NAMALWA (cell line): ENCODE results near the gene RHBDL1.

ENCODE experiments used
- DNase-seq: peaks from one replicate; pipeline ENCODE4 v3.0.0-alpha.2; 2015; ENCODE audit warnings: low spot score

The RHBDL1 gene

DNA sequence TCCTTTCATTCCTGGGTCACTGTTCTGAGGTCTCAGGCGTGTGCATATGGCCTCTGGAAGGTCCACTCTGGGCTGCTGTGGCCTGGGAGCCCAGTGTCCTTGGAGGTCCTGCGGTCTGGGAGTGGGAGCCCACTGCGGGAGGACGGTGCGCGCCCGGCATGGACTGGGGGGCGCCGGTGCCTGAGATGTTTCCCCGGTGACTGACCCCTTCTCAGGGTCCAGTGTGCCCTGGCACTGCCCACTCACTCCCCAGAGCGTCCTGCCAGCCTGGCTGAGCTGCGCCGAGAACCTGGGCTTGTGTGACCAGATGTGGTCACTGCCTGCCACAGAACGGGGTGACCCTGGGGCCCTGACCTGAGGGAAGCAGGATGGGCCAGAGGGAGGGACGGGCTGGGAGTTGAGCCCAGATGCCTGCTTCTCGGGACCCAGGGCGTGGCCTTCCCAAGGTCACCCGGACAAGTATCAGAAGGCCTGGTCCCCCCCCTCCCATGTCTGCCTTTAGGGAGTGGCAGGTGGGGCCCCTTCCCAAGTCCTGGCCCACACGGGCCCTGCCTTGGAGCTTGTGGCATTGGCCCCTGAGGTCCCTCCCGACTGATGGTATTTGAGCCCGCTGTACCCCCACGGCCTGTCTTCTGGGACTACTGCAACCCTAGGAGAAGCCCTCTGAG lies 1.1 kb upstream of the RHBDL1 start:
- no peak for DNase-seq

DNA sequence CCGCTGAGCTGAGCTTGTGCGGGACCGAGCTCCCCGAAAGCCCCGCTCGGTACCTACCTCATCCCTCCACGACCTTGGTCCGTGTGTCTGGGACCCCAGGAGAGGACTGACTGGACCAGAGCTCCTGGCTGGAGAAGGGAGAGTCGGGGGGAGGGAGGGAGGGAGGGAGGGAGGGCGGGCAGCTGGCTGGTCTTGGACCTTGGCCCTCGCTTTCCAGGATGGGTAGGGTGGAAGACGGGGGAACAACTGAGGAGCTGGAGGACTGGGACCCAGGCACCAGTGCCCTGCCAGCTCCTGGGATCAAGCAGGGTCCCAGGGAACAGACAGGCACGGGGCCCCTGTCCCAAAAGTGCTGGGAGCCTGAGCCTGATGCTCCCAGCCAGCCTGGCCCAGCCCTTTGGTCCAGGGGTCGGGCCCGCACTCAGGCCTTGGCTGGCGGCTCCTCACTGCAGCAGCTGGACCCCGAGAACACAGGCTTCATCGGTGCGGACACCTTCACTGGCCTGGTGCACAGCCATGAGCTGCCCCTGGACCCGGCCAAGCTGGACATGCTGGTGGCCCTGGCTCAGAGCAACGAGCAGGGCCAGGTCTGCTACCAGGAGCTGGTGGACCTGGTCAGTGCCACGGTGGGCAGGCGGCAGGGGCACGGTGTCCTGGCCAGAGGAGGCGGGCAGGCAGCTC lies 553 bp downstream of the RHBDL1 start:
- no peak for DNase-seq

DNA sequence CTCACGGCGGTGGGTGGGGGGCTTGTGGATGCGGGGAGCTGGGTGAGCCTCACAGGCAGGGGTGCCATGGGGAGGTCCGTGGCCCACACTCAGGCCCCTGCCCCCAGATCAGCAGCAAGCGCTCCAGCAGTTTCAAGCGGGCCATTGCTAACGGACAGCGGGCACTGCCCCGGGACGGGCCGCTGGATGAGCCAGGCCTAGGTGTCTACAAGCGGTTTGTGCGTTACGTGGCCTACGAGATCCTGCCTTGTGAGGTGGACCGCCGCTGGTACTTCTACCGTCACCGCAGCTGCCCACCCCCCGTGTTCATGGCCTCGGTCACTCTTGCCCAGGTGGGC lies 1.1 kb downstream of the RHBDL1 start:
- DNase-seq, result no peak

DNA sequence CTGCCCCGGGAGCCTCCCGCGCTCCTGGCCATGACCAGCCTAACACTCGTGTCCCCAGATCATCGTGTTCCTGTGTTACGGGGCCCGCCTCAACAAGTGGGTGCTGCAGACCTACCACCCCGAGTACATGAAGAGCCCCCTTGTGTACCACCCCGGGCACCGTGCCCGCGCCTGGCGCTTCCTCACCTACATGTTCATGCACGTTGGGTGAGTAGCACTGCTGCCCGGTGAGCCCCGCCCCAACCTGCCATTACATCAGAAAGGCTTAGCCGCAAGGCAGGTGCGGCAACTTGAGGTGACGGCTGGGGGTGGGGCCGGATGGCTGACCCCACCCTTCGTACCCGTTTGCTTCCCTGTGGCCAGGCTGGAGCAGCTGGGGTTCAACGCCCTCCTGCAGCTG lies 1.4 kb downstream of the RHBDL1 start:
- no peak for DNase-seq

DNA sequence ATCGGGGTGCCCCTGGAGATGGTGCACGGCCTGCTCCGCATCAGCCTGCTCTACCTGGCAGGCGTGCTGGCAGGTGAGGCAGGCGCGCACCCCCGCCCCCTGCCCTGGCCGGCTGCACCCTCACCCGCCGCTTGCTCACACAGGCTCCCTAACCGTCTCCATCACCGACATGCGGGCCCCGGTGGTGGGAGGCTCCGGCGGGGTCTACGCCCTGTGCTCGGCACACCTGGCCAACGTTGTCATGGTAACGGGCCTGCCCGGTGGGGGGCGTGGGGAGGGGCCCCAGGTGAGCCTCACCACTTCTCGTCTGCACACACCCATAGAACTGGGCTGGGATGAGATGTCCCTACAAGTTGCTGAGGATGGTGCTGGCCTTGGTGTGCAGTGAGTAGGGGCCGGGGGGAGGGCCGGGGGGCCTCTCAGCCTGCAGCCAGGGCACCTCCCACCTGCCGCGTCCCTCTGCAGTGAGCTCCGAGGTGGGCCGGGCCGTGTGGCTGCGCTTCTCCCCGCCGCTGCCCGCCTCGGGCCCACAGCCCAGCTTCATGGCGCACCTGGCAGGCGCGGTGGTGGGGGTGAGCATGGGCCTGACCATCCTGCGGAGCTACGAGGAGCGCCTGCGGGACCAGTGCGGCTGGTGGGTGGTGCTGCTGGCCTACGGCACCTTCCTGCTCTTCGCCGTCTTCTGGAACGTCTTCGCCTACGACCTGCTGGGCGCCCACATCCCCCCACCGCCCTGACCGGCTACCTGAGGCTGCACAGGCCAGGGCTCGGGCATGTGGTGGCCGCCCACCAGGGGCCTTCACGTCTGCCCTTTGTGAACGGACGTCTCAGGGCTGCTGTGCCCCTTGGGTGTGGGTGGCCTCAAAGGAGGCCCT lies 2.1 kb downstream of the RHBDL1 start:
- no peak for DNase-seq

DNA sequence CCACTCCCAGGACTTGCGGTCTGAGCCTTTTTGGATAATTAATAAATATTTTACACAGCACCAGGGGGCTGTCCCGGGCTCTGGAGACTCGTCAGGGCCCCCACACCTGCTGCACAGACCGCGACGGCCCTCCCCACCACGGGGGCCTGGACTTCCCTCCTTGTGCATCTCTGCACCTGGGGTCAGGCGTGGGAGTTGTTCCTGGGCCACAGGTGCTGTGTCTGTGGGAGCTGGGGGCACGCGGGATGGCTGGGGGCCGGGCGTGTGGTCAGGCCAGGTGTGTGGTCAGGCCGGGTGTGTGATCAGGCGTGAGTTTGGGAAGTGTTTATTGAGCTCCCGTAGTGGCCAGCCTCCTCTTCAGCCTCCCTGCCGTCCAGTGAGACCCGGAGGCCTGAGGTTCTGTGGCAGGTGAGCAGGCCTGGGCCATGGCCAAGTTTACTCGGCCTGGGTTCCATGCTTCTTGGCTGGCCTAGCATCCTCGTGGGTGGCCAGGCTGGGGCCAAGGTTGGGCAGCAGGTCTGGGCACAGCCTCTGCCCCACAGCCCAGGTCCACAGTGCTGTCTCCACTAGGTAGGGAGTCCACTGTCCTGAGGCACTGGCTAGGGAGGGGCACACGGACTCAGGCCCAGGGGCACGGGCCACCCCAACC lies 2.9 kb downstream of the RHBDL1 start:
- DNase-seq, result no peak

DNA sequence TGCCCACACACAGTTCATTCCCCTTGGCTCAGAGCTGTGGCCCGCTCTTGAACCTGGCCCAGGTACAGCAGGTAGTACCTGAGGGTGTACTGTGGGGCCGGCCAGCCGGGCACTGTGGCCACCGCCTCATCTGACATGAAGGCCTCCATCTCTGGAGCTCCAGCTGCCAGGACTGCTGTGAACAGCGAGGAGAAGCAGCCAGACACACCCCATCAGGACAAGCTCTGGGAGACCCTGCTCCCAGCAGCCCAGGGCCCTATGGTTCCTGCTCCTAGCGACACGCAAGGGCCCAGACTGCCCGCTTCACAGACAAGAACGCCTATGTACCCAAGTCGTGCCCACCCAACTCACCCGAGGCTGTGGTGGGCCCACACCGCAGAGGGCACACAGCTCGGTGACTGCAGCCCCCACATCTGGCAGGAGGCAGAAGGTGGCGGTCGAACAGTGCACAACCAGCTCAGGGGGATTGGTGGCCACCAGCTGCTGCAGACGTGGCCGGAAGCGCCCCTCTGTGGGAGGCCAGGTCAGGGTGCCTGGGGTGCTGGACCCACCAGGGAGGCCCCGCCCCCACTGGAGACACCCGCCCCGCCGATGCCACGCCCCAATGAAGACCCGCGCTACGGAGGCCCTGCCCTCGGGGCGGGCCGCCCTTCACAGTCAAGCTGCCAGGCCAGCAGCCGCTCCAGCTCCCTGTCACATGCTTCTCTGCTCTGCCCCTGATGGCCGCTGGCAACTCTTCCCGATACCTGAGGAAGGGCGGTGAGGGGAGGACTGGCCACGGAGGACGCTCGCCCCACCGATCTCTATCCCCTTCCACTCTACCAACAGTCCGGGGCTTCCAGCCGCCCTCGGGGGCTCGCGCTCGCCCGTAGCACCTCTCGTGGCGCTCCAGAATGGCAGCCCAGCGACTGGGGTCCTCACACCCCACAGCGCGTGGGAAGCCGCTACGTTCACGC lies 3.7 kb downstream of the RHBDL1 start:
- peak; percentile 79 for DNase-seq

DNA sequence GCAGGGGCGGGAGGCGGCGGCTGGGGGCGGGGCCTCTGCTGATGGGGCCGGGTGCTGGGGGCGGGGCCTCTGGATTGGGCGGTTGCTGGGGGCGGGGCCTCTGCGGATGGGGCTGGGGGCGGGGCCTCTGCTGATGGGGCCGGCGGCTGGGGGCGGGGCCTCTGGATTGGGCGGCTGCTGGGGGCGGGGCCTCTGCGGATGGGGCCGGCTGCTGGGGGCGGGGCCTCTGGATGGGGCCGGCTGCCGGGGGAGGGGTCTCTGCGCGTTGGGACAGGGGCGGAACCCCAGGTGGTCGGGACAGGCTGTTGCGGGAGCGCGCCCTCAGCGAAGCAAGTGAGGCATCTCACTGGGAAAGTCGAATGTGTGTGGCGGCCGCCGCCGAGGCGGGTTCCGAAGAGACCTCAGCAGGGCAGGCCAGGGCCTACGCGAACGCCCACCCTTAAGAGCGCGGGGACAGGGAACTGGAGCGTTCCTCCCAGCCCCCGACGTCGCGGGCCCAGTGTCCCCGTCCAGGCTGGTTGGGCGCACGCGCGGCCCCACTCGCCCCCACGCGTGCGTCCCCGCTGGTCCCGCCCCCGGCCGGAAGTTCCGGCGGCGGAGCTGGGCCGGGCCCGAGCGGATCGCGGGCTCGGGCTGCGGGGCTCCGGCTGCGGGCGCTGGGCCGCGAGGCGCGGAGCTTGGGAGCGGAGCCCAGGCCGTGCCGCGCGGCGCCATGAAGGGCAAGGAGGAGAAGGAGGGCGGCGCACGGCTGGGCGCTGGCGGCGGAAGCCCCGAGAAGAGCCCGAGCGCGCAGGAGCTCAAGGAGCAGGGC lies 4.5 kb downstream of the RHBDL1 start, which contains the start of gene STUB1:
STUB1 (plus strand) TSS at position 597 of the 811 bp plus-strand sequence; CDS start at position 713, 116 bp downstream.
- peak; percentile 90 for DNase-seq

DNA sequence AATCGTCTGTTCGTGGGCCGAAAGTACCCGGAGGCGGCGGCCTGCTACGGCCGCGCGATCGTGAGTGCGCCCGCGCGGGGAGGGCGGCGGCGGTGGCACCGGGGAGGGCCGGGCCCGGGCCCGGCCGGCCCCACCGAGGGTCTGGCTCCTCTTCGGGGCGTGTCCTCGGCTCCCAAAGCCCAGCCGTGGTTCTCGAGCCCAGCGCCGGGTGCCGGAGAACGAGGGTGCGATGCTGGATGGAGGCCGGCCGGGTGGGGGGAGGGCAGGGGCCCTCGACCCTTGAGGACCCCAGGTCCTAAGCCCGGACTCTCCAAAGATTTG lies 5.1 kb downstream of the RHBDL1 start:
- no peak for DNase-seq

DNA sequence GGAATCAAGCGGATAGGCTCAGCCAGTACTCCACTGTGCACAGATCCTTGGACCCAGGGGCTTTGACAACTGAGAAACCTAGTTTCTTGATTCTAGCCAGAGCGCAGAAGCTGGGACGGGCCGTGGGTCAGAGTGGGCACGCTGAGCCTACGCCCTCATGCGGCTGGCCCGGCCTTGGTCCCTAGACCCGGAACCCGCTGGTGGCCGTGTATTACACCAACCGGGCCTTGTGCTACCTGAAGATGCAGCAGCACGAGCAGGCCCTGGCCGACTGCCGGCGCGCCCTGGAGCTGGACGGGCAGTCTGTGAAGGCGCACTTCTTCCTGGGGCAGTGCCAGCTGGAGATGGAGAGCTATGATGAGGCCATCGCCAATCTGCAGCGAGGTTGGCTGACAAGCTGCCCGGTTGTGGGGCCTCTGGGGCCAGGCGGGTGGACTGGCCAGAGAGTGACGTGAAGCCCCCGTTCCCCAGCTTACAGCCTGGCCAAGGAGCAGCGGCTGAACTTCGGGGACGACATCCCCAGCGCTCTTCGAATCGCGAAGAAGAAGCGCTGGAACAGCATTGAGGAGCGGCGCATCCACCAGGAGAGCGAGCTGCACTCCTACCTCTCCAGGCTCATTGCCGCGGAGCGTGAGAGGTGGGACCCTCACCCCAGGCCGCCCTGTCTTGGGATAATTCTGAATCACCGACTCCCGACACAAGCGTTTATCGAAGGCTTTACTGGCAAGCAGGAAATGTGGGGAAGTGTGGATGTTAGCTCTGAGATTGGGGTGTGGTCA lies 5.7 kb downstream of the RHBDL1 start:
- DNase-seq, result peak; percentile 52

DNA sequence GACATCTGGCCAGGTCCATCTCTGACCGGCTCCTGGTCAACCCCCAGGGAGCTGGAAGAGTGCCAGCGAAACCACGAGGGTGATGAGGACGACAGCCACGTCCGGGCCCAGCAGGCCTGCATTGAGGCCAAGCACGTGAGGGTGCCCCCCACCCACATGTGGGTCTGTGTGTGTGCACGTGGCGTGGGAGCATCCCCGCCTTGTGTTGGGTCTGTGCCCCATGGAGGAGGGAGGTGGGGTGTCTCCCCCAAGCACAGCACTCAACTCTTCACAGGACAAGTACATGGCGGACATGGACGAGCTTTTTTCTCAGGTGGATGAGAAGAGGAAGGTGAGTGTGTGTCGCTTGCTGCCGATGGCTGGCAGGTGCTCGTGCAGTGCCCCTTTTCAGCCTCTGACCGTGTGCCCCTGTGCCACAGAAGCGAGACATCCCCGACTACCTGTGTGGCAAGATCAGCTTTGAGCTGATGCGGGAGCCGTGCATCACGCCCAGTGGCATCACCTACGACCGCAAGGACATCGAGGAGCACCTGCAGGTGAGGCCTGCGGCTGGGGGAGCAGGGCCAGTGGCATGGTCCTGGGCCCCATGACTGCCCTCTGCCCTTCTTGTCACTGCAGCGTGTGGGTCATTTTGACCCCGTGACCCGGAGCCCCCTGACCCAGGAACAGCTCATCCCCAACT lies 6.4 kb downstream of the RHBDL1 start:
- no peak for DNase-seq

DNA sequence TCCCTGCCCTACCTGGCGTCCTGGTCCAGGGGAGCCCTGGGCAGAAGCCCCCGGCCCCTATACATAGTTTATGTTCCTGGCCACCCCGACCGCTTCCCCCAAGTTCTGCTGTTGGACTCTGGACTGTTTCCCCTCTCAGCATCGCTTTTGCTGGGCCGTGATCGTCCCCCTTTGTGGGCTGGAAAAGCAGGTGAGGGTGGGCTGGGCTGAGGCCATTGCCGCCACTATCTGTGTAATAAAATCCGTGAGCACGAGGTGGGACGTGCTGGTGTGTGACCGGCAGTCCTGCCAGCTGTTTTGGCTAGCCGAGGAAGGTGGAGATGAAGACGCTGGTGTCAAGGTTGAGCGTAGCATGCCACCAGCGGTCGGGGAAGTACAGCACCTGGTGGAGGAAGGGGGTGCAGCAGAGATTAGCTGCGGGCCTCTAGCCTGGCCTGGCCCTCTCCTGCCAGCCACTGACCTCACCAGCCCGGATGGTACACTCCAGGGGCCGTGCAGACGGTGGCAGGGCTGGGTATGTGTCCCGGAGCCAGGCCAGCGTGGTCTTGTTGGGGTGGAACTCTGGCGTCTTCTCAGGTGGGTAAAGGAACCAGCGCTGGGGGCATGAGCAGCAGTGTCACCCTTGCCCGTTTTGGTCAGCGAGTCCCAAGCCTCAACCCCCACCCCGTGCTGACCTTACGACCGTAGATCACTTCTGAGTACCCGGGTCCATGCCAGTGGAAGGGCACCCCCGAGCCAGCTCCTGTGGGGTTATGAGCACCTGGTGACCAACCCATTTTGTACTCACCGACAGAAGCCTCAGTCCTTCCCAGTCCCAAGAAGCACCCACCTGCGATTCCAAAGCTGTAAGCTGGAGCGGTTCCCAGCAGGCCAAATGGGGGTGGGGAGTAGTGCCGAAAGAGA lies 7.3 kb downstream of the RHBDL1 start:
- no peak for DNase-seq

DNA sequence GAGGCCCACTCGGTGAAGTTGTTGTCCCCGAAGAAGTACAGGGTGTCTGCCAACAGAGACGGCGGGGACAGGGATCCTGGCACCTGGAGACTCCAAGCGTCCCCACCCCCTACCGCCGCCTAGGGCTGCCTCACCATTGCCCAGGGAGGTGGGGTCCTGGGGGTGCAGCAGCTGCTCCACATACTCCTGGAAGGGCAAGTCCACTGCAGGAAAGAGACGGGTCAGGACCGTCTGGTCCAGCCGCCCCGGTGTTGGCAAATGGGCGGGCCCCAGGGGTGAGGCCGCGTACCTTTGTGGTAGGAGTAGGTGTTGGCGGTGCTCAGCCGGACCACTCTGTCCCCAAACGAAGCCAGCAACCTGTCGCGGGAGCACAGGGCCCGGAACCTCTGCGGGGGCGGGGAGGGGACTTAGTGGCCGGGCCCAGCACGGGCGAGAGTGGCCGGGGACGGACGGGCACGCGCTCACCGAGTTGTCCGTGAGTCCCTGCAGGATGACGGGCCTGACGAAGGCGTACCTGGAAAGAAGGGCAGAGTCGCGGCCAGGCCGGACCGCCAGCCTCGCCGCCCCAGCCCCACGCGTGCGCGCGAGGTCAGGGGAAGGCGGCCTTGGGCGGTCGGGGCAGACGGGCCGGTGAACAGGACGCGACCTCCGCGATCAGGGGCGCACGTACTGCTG lies 8.1 kb downstream of the RHBDL1 start:
- DNase-seq, result no peak

DNA sequence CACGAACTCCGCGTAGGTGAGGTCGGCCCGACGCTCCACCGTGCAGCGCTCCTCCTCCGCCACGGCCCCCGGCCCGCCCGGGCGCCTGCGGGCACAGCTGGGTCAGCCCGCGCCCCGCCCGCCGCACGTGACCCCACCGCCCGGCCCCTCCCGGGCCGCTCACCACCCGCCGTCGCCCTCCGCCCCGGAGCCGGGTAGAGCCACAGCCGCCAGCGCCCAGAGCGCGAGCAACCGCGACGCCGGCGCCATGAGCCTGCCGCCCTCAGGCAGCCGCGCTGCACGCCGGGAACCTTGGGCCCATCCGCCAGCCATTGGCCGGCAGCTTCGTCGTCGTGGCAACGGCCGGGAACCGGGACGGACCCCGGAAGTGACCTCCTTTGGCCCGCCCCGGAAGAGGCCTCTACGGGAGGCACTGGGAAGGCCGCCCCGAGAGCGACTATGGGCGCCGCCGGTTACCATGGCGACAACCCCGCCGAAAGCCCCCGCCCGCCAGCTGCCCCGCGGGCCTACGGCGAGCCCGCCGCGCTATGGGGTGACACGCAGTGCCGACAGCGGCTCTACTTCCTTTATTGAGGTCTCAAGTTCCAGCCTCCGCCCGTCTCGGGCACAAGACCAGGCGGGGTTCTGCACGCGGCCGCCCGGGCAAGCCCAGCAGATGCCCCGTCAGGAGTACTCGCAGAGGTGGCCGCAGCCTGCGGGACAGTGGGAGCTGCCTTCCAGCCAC lies 8.8 kb downstream of the RHBDL1 start, which contains the start of gene JMJD8:
JMJD8 (minus strand) TSS at position 264 of the 724 bp plus-strand sequence; CDS start at position 249, 15 bp downstream.
- peak; percentile 96 for DNase-seq

DNA sequence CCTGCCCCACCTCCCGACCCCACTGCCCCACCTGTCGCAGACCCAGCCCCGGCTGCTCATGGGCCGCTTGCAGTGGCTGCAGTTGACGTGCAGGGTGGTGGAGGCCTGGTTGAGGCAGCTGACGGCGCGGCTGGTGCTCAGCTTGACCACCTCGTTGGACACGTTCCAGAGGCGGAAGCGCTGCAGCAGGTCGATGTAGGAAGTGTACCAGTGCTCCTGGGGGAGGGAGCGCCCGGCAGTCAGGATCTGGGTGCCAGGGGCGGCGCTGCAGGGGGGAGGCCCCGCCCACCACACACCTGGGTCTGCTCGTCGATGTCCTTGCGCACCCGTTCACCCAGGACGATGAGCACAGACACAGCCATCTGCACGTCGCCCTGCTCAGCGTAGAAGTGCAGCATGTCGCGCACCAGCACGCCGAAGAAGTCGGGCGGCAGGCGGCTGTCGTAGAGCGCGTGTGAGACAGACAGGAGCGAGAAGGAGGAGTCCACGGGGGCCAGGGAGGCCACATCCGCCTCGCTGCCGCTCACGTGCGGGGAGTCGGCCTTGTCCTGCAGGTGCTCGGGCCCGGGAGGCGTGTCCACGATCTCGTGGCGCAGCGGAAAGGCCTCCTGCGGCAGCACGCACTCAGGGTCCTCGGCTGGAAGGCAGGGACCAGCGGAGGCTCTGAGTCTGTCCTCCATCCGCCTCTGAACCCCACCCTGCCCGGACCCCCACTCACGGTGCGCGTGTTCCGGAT lies 9.7 kb downstream of the RHBDL1 start:
- DNase-seq, result no peak

DNA sequence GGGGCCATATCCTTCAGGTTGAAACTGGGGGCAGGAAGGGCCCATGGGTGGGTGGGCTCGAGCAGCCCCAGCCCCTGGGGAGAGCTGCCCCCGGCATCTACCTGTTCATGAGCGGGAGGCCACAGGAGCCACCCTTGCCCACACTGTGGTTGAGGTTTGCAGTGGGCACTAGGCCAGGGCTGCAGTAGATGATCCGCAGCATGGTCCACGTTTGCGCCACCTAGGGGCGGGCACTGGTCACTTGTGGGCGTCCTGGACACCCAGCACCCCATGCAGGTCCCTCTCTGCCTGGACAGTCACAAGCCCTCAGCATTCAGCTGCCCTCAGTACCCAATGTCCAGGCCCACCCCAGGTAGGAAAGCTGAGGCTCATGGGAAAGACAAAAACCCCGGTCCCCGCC lies 10.5 kb downstream of the RHBDL1 start:
- DNase-seq, result no peak
